22Rv1 (cell line): ENCODE measurements around the gene FAM78A.

Experiments
- ZFX ChIP-seq: fragments of 450-650 bp; IDR thresholded peaks from 2 replicates; pipeline ENCODE4 v1.6.1; 2017; ENCODE audit warnings: antibody characterized with exemption, borderline replicate concordance
- TF ChIP-seq, protein P1 (sequence below): fragments of 450-650 bp; IDR thresholded peaks from 2 replicates; pipeline ENCODE4 v1.5.1; 2017; ENCODE audit warnings: mild to moderate bottlenecking

DNA sequence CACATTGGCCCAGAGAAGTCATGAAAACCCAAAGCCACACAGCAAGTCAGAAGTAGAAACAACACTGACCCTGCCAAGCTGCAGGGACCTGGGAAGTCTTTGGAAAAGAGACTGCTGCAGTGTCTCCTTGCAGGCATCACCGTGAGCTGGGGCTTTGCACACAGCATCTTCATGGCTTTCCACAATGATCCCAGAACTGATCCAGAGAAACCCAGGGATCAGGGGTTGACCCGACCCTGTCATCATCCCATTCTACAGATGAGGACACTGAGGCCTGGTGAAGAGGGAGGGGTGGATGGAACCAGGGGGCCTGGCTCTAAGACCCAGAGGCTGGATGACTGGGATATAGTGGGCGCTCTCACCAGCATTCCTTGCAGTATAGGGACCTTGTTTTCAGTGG lies 4.3 kb upstream of the FAM78A start:
- TF ChIP-seq, protein P1, sequence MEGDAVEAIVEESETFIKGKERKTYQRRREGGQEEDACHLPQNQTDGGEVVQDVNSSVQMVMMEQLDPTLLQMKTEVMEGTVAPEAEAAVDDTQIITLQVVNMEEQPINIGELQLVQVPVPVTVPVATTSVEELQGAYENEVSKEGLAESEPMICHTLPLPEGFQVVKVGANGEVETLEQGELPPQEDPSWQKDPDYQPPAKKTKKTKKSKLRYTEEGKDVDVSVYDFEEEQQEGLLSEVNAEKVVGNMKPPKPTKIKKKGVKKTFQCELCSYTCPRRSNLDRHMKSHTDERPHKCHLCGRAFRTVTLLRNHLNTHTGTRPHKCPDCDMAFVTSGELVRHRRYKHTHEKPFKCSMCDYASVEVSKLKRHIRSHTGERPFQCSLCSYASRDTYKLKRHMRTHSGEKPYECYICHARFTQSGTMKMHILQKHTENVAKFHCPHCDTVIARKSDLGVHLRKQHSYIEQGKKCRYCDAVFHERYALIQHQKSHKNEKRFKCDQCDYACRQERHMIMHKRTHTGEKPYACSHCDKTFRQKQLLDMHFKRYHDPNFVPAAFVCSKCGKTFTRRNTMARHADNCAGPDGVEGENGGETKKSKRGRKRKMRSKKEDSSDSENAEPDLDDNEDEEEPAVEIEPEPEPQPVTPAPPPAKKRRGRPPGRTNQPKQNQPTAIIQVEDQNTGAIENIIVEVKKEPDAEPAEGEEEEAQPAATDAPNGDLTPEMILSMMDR = no peak
- TF ChIP-seq ZFX = no peak
